Activated naive CD4-positive, alpha-beta T cell treated with anti-CD3 and anti-CD28 coated beads, Interleukin-2, amount 50 U/mL, for 72 hours (primary cell): ENCODE data around the gene IDI1. TPM values are rescaled to one million over a fixed set of nuclear protein-coding genes. Genes with fewer than 3 reads are reported as not detected.

Experiments used
- ATAC-seq, 2 donors: fragments of 150-1000 bp; cut with Tn5 transposase; 2 replicates each; pipeline ENCODE4 v1.10.0; 2021; ENCODE audit warnings: mild to moderate bottlenecking in 2 of 2, moderate library complexity in 2 of 2
- DNase-seq, 2 donors: peaks; one replicate each; pipeline ENCODE4 v3.0.0; 2021 to 2022; ENCODE audit warnings: low spot score in 2 of 2
- H3K27ac Mint-ChIP-seq, 2 donors: one replicate each; pipeline ENCODE4 v1.8.0; 2022; ENCODE audit warnings: mild to moderate bottlenecking in 2 of 2, mixed read lengths in 2 of 2
- H3K36me3 Mint-ChIP-seq, 2 donors: one replicate each; pipeline ENCODE4 v1.8.0; 2022; ENCODE audit warnings: mixed read lengths in 2 of 2
- H3K9me3 Mint-ChIP-seq, 2 donors: one replicate each; pipeline ENCODE4 v1.8.0; 2022; ENCODE audit warnings: mixed read lengths in 2 of 2
- total RNA-seq, 2 donors: library from RNA; stranded (reverse); gene quantifications; one replicate each; pipeline ENCODE4 v1.2.3, GENCODE V29; 2022

Gene IDI1
- total RNA-seq, 2 donors from 2014 or later: 52.6 to 81.1 TPM

DNA sequence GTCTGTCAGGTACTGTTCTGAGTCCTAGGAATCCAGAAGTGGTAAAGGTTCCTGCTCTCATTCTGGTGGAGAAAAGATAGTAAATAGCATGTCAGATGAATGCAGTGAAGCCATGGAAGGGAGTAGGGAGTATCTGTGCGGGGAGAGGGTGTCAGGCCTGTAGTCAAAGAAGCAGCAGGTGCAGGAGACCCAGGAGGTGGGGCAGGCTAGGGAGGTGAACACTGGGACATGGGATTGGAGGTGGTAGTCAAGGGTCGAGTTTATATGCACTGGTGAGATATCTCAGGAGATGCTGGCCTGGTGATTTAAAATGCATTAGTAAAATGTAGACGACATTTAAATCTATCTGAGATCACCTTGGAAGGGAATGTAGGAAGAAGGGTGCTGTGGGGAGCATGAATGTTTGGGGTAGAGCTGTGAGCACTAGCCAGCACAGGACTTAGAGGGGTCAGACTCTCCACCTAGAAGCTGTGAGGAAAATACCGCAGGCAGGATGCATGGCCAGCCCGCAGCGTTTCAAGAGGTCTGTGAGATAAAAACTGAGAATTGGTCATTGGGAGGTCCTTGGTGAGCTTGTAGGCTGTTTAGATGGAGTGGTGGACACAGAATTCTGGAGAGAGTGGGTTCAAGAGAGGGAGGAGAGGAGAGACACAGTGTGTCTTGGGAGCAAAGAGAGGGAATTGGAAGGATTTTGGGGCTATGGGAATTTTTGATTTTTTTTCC is 53.9 kb downstream of the IDI1 start:
- peak overlapping the region in 1 of 2 donors; percentile 90 for H3K27ac Mint-ChIP-seq

DNA sequence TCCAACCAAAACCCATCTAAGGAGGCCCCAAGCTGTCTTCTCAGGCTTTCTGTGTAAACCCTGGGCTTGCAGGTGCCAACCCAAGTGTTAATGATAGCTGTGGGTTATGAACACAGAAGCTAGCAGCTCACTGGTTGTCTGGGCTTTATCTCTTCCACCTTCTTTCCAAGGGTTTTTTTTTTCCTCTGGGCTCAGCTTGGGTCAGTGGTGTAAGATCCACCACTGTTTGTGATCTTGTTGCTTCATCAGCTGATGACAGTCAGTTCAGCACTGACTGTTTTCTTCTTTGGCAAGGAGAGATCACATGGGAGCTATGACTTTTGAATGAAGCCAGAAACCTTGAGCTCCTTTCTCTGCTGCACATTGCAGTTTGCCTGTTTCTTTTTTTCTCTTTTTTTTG is 56.0 kb downstream of the IDI1 start:
- no peak for DNase-seq
- Mint-ChIP-seq H3K9me3 (no peaks in the 10 kb centered on the region), H3K36me3 (peaks cover 56 to 60% of the 10 kb centered on the region in 2 donors), H3K27ac (peak overlapping the region in 1 of 2 donors; percentile 79)
- ATAC-seq: no peak

More for the DNA sequence above, 53.9 kb downstream of the IDI1 start:
- no peaks in the 10 kb centered on the region for H3K9me3 Mint-ChIP-seq
- DNase-seq (no peak), ATAC-seq (peak in 1 of 2 donors; percentile 18)
- H3K36me3 Mint-ChIP-seq: peaks cover 45 to 51% of the 10 kb centered on the region in 2 donors

GRCh38 chr10:992467-992866 is 56.5 kb downstream of the IDI1 start:
- no peak for DNase-seq
- peaks cover 55 to 57% of the 10 kb centered on the region in 2 donors for H3K36me3 Mint-ChIP-seq
- no peaks in the 10 kb centered on the region for H3K9me3 Mint-ChIP-seq
- no peak for ATAC-seq
- H3K27ac Mint-ChIP-seq: no peak overlapping the region

DNA sequence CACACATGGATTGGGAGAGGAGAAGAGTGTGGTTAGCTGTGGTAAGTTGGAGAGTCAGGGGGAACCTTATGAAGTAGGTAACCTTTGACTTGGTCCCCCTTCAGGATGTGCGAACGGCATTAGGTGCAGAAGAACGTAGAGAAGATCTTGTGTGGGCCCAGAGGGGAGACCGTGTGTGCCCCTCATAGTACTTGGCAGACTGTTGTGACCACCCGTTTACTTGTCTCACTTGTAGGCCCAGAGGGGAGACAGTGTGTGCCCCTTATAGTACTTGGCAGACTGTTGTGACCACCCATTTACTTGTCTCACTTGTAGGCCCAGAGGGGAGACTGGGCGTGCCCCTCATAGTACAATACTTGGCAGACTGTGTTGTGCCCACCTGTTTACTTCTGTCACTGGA is 58.1 kb downstream of the IDI1 start:
- DNase-seq (peak in 1 of 2 donors; percentile 30), ATAC-seq (no peak)
- no peaks in the 10 kb centered on the region for H3K9me3 Mint-ChIP-seq
- H3K27ac Mint-ChIP-seq: peak overlapping the region in 1 of 2 donors; percentile 80
- H3K36me3 Mint-ChIP-seq: peaks cover 46 to 51% of the 10 kb centered on the region in 2 donors

Other genes with a start within 250 kb of the IDI1 start
- gene LARP4B, start 117.4 kb downstream of the IDI1 start, total RNA-seq: 100 to 1,000 TPM in 1 of 2 donors, 10 to 100 TPM in 1; 87.4 to 122 TPM
- gene GTPBP4, start 60.7 kb downstream of the IDI1 start, total RNA-seq: 100 to 1,000 TPM in 1 of 2 donors, 10 to 100 TPM in 1; 96.5 to 123 TPM
- not detected for gene IDI2, start 23.3 kb downstream of the IDI1 start, total RNA-seq
- gene WDR37, start 7.3 kb upstream of the IDI1 start, total RNA-seq: 10 to 100 TPM; 21.2 to 31.5 TPM